Skeletal muscle tissue (tissue), 5 donors: ENCODE data around the gene SHC2. TPM values are rescaled to one million over a fixed set of nuclear protein-coding genes. Genes with fewer than 3 reads are reported as not detected.

Experiments used
- H3K27ac ChIP-seq: one replicate; pipeline ENCODE4 v1.7.0; 2013; ENCODE audit warnings: mild to moderate bottlenecking, low read depth, low read length, inconsistent platforms
- H3K27me3 ChIP-seq, 3 donors: one replicate each; pipeline ENCODE4 v1.7.0; 2013; ENCODE audit warnings: low read length in 3 of 3; ENCODE audit not compliant: control insufficient read depth in 3 of 3, insufficient read depth in 3 of 3
- H3K36me3 ChIP-seq, 3 donors: one replicate each; pipeline ENCODE4 v1.7.0; 2013; ENCODE audit warnings: low read length in 3 of 3; ENCODE audit not compliant: control insufficient read depth in 3 of 3, insufficient read depth in 3 of 3
- H3K4me1 ChIP-seq, 3 donors: one replicate each; pipeline ENCODE4 v1.7.0; 2013; ENCODE audit warnings: low read length in 3 of 3, mild to moderate bottlenecking in 3 of 3; ENCODE audit not compliant: control insufficient read depth in 3 of 3, insufficient read depth in 3 of 3
- H3K4me3 ChIP-seq, 3 donors: one replicate each; pipeline ENCODE4 v1.7.0; 2013; ENCODE audit warnings: low read length in 3 of 3
- H3K9ac ChIP-seq, 3 donors: one replicate each; pipeline ENCODE4 v1.7.0; 2013; ENCODE audit warnings: low read length in 3 of 3, mild to moderate bottlenecking in 3 of 3, moderate library complexity in 2 of 3, low read depth in 1 of 3
- H3K9me3 ChIP-seq, 3 donors: one replicate each; pipeline ENCODE4 v1.7.0; 2013; ENCODE audit warnings: low read length in 3 of 3; ENCODE audit not compliant: control insufficient read depth in 3 of 3
- small RNA-seq: library from RNA; depleted of rRNA; stranded (forward); fragments of <200 nt; gene quantifications from one replicate; pipeline ENCODE3, GENCODE V24; 2014
- total RNA-seq: library from RNA; depleted of rRNA; stranded (reverse); fragments of >200 nt; gene quantifications from one replicate; pipeline ENCODE4 v1.2.3, GENCODE V29; 2014
- donor health status: Osteomylitis.

SHC2 gene
- total RNA-seq, 1 donor from 2014 or later, result 7.8 TPM

GRCh38 chr19:367561-367960 is 93.3 kb downstream of the SHC2 start:
- Histone ChIP-seq H3K4me1 (peaks cover 0 to 11% (median 10%) of the 10 kb centered on the region in 3 donors), H3K27ac (no peak overlapping the region), H3K9ac (no peak overlapping the region), H3K9me3 (peaks cover 0 to 2% (median 0%) of the 10 kb centered on the region in 3 donors), H3K36me3 (no peaks in the 10 kb centered on the region), H3K4me3 (no peak overlapping the region), H3K27me3 (peaks cover 17 to 52% (median 40%) of the 10 kb centered on the region in 3 donors)

- Histone ChIP-seq H3K36me3 (no peaks in the 10 kb centered on the region), H3K9ac (no peak overlapping the region), H3K27me3 (peaks cover 11 to 48% (median 34%) of the 10 kb centered on the region in 3 donors), H3K4me3 (no peak overlapping the region), H3K4me1 (peaks cover 0 to 5% (median 4%) of the 10 kb centered on the region in 3 donors), H3K27ac (no peak overlapping the region), H3K9me3 (peaks cover 0 to 2% (median 0%) of the 10 kb centered on the region in 3 donors)
Observed at GRCh38 chr19:366951-367350, 93.9 kb downstream of the SHC2 start.

Small RNA genes lying within 50 kb of the gene (small RNA-seq; reads per million reads assigned to genes)
- 0.09 reads per million for gene RNA5SP462

Other genes starting within 250 kb of the SHC2 start
- gene PLPP2, start 169.6 kb downstream of the SHC2 start, total RNA-seq, result 1.0 TPM
- 3.7 TPM for gene MIER2, start 116.2 kb downstream of the SHC2 start, total RNA-seq
- gene C2CD4C, start 51.9 kb downstream of the SHC2 start, total RNA-seq, result 0.52 TPM
- 2.6 TPM for gene MADCAM1, start 35.5 kb upstream of the SHC2 start, total RNA-seq
- 24.5 TPM for gene TPGS1, start 46.5 kb upstream of the SHC2 start, total RNA-seq
- 73.1 TPM for gene CDC34, start 70.7 kb upstream of the SHC2 start, total RNA-seq
- not detected for gene GZMM, start 83.0 kb upstream of the SHC2 start, total RNA-seq
- 144 TPM for gene BSG, start 111.6 kb upstream of the SHC2 start, total RNA-seq
- not detected for gene HCN2, start 128.8 kb upstream of the SHC2 start, total RNA-seq
- gene POLRMT, start 172.5 kb upstream of the SHC2 start, total RNA-seq, result 17.7 TPM
- not detected for gene FGF22, start 178.8 kb upstream of the SHC2 start, total RNA-seq
- gene RNF126, start 202.2 kb upstream of the SHC2 start, total RNA-seq, result 12.0 TPM
- 7.3 TPM for gene FSTL3, start 215.4 kb upstream of the SHC2 start, total RNA-seq
- not detected for gene PRSS57, start 234.4 kb upstream of the SHC2 start, total RNA-seq
- gene PALM, start 247.9 kb upstream of the SHC2 start, total RNA-seq, result 13.0 TPM